T47D (cell line): Measurements from ENCODE around the gene NUCB2.

Source experiments
- DNase-seq, 2 experiments: peaks; one replicate each; pipeline versions ENCODE4 v3.0.0 to v3.0.0-alpha.2; 2011 to 2012; ENCODE audit warnings: low read depth in 1 of 2, low spot score in 1 of 2
- JUND ChIP-seq: IDR thresholded peaks from 2 replicates; pipeline ENCODE4 v1.6.1; 2012; ENCODE audit warnings: low read depth
- in situ Hi-C: cut with HindIII; loops from 2 replicates; pipeline ENCODE4 v1.10.0; 2016; ENCODE audit warnings: low sequenced_read_pairs, low pct_unique_long_range_greater_than_20kb

The NUCB2 gene

DNA sequence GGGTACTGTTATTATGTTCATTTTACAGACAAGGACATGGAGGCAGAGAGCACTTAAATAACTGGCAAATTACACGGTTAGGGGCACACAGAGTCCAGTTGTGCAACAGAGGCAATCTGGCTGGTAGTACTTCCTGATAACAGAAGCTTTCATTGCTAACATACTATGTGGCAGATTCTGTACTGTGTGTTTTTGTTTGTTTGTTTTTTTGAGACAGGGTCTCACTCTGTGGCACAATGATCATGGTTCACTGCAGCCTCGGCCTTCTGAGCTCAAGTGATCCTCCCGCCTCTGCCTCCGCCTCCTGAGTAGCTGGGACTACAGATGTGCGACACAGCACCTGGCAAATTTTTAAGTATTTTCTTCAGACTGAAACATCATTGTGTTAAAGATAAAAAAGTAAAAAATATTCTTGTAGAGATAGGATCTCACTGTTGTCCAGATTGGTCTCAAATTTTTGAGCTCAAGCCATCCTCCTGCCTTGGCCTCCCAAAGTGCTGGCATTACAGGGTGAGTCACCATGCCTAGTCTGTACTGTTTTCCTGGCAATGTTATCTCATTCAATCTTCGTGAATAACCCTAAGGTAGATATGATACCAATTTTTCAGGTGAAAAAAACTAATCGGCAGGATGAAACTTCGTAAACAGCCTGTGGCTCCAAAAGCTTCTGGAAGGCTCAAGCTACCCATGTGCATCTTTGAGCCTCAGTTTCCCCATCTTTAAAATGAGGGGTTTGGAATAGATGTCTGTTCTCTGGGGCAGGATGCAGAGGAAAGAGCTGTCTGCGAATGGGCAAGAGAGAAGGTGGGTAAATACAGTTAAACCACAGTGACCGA, 921 bp upstream of the NUCB2 start:
- in situ Hi-C loops: no loop called here
- no peak for TF ChIP-seq JUND
- DNase-seq: peak in 1 of 2 experiments; percentile 5

DNA sequence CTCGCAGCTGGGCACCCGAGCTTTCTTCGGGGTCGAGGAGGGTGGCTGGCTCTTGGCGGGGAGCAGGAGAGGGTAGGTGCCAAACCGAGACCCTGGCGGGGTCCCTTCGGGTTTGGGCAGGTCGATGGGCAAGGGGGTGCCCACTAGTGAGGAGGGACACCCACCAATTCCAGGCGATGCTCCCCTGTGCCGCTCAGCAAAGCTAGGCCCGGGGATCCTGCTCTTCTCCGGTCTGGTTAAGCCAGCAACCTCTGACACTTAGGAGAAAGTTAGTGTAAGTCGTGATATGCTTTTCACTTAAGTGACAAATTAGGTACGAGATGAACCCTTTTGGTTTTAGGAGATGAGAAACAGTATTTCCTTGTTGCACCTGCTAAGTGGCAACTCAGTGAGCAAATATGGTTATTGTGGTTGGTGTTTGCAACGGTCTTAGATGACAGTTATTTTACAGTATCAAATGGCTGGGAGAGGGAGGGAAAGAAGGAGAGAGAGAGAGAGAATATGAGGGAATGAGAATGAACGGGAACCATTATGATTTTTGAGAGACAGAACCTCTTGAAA, 565 bp downstream of the NUCB2 start:
- no peak for TF ChIP-seq JUND
- in situ Hi-C loops: no loop called here
- peak in 1 of 2 experiments; percentile 44 for DNase-seq

DNA sequence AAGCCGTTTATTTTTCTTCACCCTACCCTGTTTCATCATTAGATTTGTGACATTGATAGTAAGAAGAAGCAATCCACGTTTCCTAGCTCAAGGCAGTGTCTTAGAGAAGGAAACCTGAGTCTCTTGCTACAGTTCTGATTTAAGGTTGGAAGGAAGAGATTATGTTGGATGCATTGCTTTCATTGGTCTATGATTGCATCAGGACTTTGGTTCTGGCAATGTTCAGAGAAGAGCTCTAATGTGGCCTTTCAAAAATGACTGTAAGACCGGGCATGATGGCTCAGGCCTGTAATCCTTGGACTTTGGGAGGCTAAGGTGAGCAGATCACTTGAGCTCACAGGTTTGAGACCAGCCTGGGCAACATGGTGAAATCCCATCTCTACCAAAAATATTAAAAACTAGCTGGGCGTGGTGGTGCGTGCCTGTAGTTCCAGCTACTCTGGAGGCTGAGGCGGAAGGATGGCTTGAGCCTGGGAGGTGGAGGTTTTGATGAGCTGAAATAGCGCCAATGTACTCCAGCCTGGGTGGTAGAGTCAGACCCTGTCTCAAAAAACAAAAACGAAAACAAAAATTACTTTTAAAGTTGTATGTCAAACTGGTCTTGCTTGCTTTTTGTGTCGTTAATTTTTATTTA, 4.1 kb downstream of the NUCB2 start:
- no peak for TF ChIP-seq JUND
- DNase-seq: peak in 1 of 2 experiments; percentile 11
- in situ Hi-C loops: no loop called here

DNA sequence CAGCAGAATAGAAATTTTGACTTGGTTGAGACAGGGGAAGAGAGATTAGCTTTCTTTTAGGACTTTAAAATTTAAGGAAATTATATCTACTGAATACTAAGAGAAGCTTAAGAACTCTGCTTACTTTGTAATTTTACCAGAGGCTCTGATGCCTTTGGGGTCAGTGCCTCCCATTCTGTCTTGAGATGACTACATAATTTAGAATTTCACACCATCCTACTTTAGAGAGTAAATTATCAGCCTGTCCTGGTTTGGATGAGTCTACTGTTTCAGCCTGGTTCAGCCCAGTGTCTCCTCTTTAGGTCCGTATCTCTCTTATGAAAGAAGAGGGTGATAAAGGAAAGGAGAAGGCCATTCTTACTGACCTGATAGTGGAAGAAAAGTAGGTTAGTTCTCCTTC, 9.8 kb downstream of the NUCB2 start:
- TF ChIP-seq JUND: no peak
- in situ Hi-C loops: no loop called here
- no peak for DNase-seq

DNA sequence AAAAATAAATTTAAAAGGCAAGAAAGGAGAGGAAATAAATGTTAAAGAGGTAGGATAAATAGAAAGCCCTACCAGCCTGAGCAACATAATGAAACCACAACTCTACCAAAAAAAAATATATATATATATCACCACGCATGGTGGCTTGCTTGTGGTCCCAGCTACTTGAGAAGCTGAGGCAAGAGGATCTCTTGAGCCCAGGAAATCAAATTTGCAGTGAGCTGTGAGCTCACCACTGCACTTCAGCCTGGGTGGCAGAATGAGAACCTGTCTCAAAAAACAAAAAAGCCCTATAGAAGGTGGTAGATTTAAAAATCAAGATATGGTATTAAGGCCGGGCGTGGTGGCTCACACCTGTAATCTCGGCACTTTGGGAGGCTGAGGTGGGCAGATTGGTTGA, 10.5 kb downstream of the NUCB2 start:
- no peak for DNase-seq
- in situ Hi-C loops: no loop called here
- TF ChIP-seq JUND: no peak

DNA sequence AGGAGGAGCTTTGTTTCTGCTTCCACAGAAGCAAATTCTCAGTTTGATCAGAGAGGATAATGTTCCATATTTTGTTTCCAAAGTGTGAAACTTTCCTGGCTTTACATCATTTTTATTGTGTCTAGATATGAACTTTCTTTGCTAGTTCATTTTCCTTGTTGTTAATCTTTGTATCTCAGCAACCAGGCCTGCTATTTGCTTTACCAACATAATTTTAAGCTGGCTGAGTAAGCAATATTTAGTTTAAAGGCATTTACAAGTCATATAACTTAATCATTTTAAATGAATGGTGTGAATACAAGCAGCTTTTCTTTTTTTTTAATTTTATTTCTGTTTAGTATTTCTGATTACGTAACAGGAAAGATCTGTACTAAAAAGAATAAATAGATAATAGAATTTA, 15.2 kb downstream of the NUCB2 start:
- in situ Hi-C loops: no loop called here
- TF ChIP-seq JUND: no peak
- no peak for DNase-seq

DNA sequence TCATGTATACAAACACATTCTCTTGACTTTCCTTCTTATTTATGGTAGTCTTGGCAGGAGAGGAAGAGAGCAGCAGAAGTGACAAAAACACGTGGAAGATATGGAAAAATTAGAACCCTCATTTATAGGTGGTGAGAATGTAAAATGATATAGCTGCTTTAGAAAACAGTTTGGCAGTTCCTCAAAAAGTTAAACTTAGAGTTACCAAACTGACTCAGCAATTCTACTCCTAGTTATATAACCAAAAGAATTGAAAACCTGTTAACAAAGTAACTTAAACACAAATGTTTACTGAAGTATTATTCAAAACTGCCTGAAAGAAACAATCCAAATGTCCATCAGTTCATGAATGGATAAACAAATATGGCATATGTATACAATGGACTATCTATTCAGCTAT, 16.8 kb downstream of the NUCB2 start:
- no peak for DNase-seq
- in situ Hi-C loops: no loop called here
- TF ChIP-seq JUND: no peak

DNA sequence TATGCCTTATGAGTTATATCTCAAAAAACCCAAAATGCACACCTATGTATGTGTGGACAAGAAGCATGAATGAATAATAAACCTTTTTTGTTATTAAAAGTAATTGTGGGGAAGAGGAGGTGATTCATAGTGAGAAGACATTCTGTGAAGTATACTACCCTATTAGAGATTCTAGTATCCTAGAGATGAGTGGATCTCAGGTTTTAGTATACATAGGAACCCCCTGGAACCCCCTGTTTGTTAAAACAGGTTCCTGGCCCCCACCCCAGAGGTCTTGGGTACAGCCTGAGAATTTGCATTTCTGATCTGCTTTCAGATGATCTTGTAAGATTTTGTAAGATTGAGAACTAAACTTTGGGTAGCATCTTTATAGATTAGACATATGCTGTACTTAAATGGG, 17.5 kb downstream of the NUCB2 start:
- in situ Hi-C loops: no loop called here
- no peak for DNase-seq
- no peak for TF ChIP-seq JUND

DNA sequence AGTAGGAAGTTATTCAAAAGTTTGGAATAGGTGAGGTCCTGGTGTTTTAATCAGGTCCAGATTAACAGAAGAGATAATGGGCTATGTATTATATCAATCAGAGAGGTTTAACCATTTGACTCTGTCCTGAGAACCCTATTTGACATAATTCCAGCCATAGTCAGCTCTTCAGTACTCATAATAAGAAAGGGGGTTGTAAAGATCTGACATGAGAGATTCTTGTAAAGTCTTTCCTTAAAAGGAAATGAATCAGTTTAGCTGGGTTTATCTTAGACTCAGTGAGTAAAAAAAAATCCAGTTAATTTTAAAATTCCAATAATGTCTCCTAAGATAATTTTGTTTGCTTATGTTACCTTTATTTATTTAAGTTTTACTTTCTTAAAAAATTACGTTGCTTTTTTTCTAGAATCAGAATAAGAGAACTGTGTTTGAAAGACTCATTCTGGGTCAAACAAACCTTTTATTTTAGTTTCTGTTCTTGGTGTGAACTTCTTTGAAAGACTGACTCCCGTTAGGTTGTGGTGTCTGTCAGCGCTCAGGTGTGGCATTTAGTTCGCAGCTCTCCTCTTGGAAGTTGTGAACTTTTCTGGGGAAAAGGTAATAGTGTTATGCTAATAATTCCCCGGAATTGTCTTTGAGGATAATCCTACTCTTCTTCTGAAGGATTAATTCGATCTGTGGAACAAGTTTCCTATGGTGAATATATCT, 20.5 kb downstream of the NUCB2 start:
- DNase-seq: no peak
- no peak for TF ChIP-seq JUND
- in situ Hi-C loops: no loop called here

DNA sequence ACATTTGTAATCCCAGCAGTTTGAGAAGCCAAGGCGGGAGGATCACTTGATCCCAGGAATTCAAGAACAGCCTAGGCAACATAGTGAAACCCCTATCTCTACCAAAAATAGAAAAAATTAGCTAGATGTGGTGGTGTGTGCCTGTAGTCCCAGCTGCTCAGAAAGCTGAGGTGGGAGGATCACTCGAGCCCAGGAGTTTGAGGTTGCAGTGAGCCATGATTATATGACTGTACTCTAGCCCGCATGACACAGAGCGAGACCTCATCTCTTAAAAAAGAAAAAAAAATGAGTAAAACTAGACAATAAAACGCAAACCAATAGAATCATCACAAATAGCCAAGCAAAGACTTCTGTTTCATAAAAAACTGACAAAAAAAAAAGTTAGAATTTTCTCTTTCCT, 21.8 kb downstream of the NUCB2 start:
- no peak for DNase-seq
- in situ Hi-C loops: no loop called here
- TF ChIP-seq JUND: no peak

DNA sequence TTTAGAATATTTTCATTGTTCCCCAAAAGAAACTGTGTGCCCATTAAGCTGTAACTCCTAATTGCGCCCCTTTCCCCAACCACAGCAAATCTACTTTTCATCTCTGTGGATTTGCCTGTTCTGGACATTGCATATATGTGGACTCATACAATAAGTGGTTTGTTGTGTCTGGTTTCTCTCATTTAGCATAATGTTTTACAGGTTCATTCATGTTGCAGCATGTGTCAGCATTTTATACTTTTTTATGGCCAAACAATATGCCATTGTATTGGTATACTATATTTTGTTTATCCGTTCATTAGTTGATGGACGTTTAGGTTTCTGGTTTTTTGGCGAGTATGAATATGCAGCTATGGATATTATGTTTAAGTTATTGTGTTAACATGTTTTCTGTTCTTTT, 23.8 kb downstream of the NUCB2 start:
- no peak for DNase-seq
- no peak for TF ChIP-seq JUND
- in situ Hi-C loops: no loop called here

DNA sequence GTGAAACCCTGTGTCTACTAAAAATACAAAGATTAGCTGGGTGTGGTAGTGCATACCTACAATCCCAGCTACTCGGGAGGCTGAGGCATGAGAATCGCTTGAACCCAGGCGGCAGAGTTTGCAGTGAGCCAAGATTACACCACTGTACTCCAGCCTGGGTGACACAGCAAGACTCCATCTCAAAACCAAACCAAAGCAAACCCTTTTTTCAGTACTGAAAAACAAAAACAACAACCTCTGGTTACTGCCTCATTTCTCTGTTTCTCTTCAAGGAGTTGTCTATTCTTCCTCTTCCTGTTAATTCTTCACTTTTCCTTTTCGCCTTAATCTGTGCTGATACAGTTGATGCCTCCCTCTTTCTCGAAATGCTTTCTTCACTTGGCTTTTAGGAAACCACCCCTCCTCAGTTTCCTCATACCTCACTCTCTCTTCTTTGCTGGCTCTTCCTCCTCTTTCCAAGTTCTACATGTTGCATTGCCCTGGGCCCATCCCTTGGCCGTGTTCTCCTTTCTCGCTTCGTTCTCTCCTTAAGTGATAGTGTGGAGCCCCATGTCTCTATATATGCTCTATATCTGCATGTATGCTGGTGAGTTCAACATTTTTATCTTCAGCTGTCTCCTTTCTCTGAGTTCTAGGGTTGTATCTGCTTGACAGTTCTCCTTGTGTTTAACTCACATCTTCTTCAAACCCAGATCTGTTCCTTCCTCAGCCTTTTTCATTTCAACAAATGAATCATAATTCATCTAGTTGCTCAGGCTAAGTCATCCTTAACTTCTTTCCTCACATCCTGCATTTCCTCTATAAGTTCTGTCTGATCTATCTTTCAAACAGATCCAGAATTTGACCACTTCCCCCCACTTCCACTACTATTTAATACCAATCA, 37.1 kb downstream of the NUCB2 start:
- in situ Hi-C loops: no loop called here
- TF ChIP-seq JUND: no peak
- DNase-seq: no peak
